HEK293 (cell line): Measurements from ENCODE around the gene DGCR6L.
A peak's percentile ranks its signal among the peaks of the same experiment; 100 is the strongest.
"Not testable (repeated sequence)": the region's sequence is repeated elsewhere in the genome, so short reads cannot be mapped to it uniquely, and the experiment has no call there.

ENCODE experiments used
- CTCF ChIA-PET: fragments of 350-600 bp; formaldehyde crosslinking; extraction: SDS; loops from one replicate; lab custom pipeline; 2021; ENCODE audit warnings: antibody characterized with exemption; lab: Yijun Ruan, JAX
- POLR2A ChIA-PET: fragments of 300-600 bp; formaldehyde crosslinking; extraction: SDS; loops from one replicate; lab custom pipeline; 2020; ENCODE audit warnings: antibody characterized with exemption, inconsistent platforms; lab: Yijun Ruan, JAX
- H3K27ac ChIP-seq: fragments of 200-500 bp; sonication (Bioruptor generic); 2 replicates; pipeline ENCODE4 v1.5.1; 2014; ENCODE audit warnings: low read depth, low read length, control low read depth, inconsistent platforms; ENCODE audit errors: extremely low read depth
- H3K36me3 ChIP-seq, 2 experiments: fragments of 200-500 bp in 1 of 2; sonication (Bioruptor generic) in 1 of 2; 1 replicate in 1 of 2; 2 replicates in 1 of 2; pipeline ENCODE4 v1.5.1; 2014 to 2017; ENCODE audit warnings: inconsistent platforms in 2 of 2, low read length in 2 of 2; ENCODE audit not compliant: control insufficient read depth in 2 of 2, insufficient read depth in 1 of 2
- H3K4me1 ChIP-seq: fragments of 200-500 bp; sonication (Bioruptor generic); 2 replicates; pipeline ENCODE4 v1.5.1; 2014; ENCODE audit warnings: mild to moderate bottlenecking, low read length, inconsistent platforms; ENCODE audit not compliant: control insufficient read depth, insufficient read depth
- H3K4me3 ChIP-seq: 2 replicates; pipeline ENCODE4 v1.5.1; 2011; ENCODE audit warnings: low read depth, mild to moderate bottlenecking, control low read depth, low read length, moderate library complexity
- H3K9me3 ChIP-seq: fragments of 200-500 bp; sonication (Bioruptor generic); 2 replicates; pipeline ENCODE4 v1.5.1; 2014; ENCODE audit warnings: low read depth, low read length, inconsistent platforms; ENCODE audit not compliant: control insufficient read depth, insufficient read depth
- EGR2 ChIP-seq: fragments of 450-650 bp; formaldehyde crosslinking; IDR thresholded peaks from 2 replicates; pipeline ENCODE4 v1.5.1; 2016; ENCODE audit warnings: low read depth, missing biosample characterization, missing genetic modification characterization
- GLIS1 ChIP-seq: fragments of 450-650 bp; formaldehyde crosslinking; IDR thresholded peaks from 2 replicates; pipeline ENCODE4 v1.5.1; 2016; ENCODE audit warnings: missing biosample characterization, missing genetic modification characterization
- GLIS2 ChIP-seq: fragments of 450-650 bp; formaldehyde crosslinking; IDR thresholded peaks from 2 replicates; pipeline ENCODE4 v1.5.1; 2016; ENCODE audit warnings: missing biosample characterization, missing genetic modification characterization
- SP7 ChIP-seq: fragments of 450-650 bp; formaldehyde crosslinking; IDR thresholded peaks from 2 replicates; pipeline ENCODE4 v1.5.1; 2016; ENCODE audit warnings: missing biosample characterization, missing genetic modification characterization
- ZBTB17 ChIP-seq: fragments of 450-650 bp; formaldehyde crosslinking; IDR thresholded peaks from 2 replicates; pipeline ENCODE4 v1.5.1; 2016; ENCODE audit warnings: missing biosample characterization, missing genetic modification characterization
- ZIC2 ChIP-seq: fragments of 450-650 bp; formaldehyde crosslinking; IDR thresholded peaks from 2 replicates; pipeline ENCODE4 v1.5.1; 2016; ENCODE audit warnings: missing biosample characterization, missing genetic modification characterization
- ZNF239 ChIP-seq: fragments of 450-650 bp; formaldehyde crosslinking; IDR thresholded peaks from 2 replicates; pipeline ENCODE4 v1.5.1; 2016; ENCODE audit warnings: missing biosample characterization, missing genetic modification characterization
- ZNF354C ChIP-seq: fragments of 450-650 bp; formaldehyde crosslinking; IDR thresholded peaks from 2 replicates; pipeline ENCODE4 v1.5.1; 2016; ENCODE audit warnings: missing biosample characterization, missing genetic modification characterization, low read depth, borderline replicate concordance
- ZNF391 ChIP-seq: fragments of 450-650 bp; formaldehyde crosslinking; IDR thresholded peaks from 2 replicates; pipeline ENCODE4 v1.5.1; 2016; ENCODE audit warnings: low read depth, missing biosample characterization, missing genetic modification characterization, borderline replicate concordance
- ZNF529 ChIP-seq: fragments of 450-650 bp; formaldehyde crosslinking; IDR thresholded peaks from 2 replicates; pipeline ENCODE4 v1.5.1; 2017; ENCODE audit warnings: missing genetic modification characterization, missing biosample characterization; ENCODE audit not compliant: insufficient replicate concordance
- ZNF677 ChIP-seq: fragments of 450-650 bp; IDR thresholded peaks from 2 replicates; pipeline ENCODE4 v1.5.0; 2018; ENCODE audit warnings: missing biosample characterization, mild to moderate bottlenecking, missing genetic modification characterization, moderate library complexity
- ZXDB ChIP-seq: fragments of 450-650 bp; formaldehyde crosslinking; IDR thresholded peaks from 2 replicates; pipeline ENCODE4 v1.5.1; 2016; ENCODE audit warnings: missing biosample characterization, missing genetic modification characterization
- TF ChIP-seq, protein P1 (sequence below): fragments of 450-650 bp; formaldehyde crosslinking; IDR thresholded peaks from 2 replicates; pipeline ENCODE4 v1.5.1; 2016; ENCODE audit warnings: missing biosample characterization, missing genetic modification characterization
- TF ChIP-seq, protein P2 (sequence below): fragments of 450-650 bp; IDR thresholded peaks from 2 replicates; pipeline ENCODE4 v1.5.1; 2018; ENCODE audit warnings: missing biosample characterization, missing genetic modification characterization
- TF ChIP-seq, protein P3 (sequence below): fragments of 450-650 bp; formaldehyde crosslinking; IDR thresholded peaks from 2 replicates; pipeline ENCODE4 v1.5.1; 2016; ENCODE audit warnings: missing biosample characterization, missing genetic modification characterization, borderline replicate concordance

DGCR6L gene

DNA sequence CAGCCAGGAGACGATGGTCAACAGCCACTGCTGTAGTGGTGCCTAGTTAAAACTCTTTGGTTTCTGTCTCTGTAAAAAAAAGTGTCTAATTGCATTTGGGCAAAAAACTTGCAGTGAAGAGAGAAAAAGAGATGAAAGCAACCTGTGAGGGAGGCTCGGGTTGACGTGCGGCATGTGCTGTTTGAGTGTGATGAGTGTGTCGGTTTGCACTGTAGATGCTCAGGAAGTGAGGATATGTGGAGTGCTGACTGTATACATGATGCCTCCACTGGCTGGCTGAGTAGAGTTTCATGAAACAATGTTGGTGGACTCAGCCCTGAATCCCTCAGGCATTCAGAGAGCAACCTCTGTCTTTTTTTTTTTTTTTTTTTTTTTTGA is 4.3 kb upstream of the DGCR6L start:
- no peaks in the 10 kb centered on the region for H3K36me3 ChIP-seq
- H3K4me1 ChIP-seq = no peaks in the 10 kb centered on the region
- ChIA-PET POLR2A (no interaction called here), CTCF (interaction anchor here (0.7 kb wide), 1 partner anchor 64 kb away, joined by 3 read pairs; no protein-coding TSS in a partner anchor)
- TF ChIP-seq ZXDB (tag by site-specific recombination) = no peak
- H3K4me3 ChIP-seq = no peak overlapping the region
- H3K27ac ChIP-seq = no peak overlapping the region
- no peaks in the 10 kb centered on the region for H3K9me3 ChIP-seq

DNA sequence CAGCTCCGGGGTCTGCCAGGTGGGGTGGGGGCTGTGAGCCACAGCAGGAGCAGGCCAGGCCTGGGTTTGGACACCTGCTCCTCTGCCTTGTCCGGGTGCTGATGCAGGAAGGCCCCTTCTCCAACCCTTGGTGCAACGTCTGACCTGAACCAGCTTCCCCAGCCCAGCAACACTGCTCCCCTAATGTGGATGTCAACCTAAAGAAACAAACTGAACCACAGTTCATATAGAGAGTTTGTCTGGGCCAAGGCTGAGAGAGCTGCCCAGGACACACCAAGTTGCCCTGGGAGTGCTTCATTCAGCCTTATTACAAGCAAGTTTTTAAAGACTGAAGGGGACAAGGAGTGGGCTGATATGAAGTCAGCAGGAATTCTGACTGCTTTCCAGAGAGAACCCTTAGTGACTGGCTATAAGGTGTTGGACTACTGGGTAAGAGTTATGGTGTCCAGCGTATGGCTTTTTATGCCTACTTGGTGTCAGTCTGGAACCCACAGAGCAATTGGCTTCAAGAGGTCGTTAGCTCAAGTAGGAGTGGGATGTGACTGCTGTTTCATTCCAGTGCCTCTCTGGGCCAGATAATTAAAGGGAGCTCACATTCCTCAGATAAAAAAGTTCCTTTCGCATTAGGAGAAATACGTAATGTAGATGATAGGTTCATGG is 1.8 kb upstream of the DGCR6L start:
- H3K27ac ChIP-seq, H3K36me3 ChIP-seq, H3K9me3 ChIP-seq, H3K4me1 ChIP-seq, CTCF ChIA-PET, H3K4me3 ChIP-seq: not testable (repeated sequence)
- TF ChIP-seq EGR2 (tag by site-specific recombination) (peak; percentile 25; the same call in 1 of the 2 replicates), SP7 (tag by site-specific recombination) (peak; percentile 55; the same call in 1 of the 2 replicates)
- POLR2A ChIA-PET = interaction anchor here (1.3 kb wide), 1 partner anchor 72 kb away, joined by 3 read pairs; the partner anchor contains the start of gene ZNF74

DNA sequence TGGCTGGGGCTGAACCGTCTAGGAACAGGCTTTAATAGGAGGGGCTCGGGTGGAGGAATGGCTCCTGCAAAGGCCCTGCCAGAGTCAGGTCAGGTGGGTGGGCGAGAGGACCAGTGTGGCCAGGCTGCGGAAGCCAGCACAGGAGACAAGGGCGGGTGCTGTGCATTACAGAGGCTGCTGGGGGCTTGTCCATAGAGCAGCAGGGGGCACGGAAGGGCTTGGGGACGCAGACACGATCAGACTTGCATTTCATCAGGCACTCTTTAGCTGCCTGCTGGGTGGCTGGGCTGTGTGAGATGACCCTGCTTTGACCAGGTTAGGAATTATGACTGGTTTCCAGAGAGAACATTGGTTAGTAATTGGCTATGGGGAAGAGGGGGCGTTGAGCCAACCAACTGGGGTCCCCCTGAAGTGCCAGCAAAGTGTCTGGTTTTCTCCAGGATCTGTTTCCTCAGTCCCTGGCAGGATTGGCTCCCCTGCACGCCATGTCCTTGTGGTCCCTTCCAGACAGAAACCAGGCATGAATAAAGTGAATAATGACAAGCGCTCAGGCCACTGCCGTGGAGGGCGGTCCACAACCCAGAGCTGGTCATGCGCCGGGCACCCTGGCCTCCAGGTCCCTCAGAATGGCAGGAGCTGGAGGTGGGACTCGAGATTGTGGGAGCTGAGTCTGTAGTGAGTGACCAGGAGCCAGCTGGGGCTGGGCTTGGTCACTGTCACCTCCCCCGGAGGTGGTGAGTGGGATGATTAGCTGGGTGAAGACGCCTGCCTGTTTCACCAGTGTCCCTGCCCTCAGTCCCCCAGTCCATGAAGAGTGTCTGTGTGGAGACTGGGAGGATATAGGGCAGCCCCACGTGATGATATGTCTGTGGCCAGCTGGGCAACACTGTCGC is 1.0 kb upstream of the DGCR6L start:
- H3K9me3 ChIP-seq, H3K36me3 ChIP-seq, CTCF ChIA-PET, H3K4me1 ChIP-seq: not testable (repeated sequence)
- H3K4me3 ChIP-seq = peak overlapping the region; percentile 96
- peak overlapping the region; percentile 89; the same call in 1 of the 2 replicates for H3K27ac ChIP-seq
- POLR2A ChIA-PET = interaction anchor here (1.0 to 1.6 kb wide), 4 partner anchors 73 to 87 kb away, joined by 3 to 5 read pairs (median 4); partner anchors contain the start of gene ZNF74
- TF ChIP-seq, protein P1, sequence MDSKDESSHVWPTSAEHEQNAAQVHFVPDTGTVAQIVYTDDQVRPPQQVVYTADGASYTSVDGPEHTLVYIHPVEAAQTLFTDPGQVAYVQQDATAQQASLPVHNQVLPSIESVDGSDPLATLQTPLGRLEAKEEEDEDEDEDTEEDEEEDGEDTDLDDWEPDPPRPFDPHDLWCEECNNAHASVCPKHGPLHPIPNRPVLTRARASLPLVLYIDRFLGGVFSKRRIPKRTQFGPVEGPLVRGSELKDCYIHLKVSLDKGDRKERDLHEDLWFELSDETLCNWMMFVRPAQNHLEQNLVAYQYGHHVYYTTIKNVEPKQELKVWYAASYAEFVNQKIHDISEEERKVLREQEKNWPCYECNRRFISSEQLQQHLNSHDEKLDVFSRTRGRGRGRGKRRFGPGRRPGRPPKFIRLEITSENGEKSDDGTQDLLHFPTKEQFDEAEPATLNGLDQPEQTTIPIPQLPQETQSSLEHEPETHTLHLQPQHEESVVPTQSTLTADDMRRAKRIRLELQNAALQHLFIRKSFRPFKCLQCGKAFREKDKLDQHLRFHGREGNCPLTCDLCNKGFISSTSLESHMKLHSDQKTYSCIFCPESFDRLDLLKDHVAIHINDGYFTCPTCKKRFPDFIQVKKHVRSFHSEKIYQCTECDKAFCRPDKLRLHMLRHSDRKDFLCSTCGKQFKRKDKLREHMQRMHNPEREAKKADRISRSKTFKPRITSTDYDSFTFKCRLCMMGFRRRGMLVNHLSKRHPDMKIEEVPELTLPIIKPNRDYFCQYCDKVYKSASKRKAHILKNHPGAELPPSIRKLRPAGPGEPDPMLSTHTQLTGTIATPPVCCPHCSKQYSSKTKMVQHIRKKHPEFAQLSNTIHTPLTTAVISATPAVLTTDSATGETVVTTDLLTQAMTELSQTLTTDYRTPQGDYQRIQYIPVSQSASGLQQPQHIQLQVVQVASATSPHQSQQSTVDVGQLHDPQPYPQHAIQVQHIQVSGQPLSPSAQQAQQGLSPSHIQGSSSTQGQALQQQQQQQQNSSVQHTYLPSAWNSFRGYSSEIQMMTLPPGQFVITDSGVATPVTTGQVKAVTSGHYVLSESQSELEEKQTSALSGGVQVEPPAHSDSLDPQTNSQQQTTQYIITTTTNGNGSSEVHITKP (tag by site-specific recombination) = peak; percentile 78
- peak; percentile 48; the same call in 1 of the 2 replicates for TF ChIP-seq GLIS2
- peak; percentile 73 for TF ChIP-seq GLIS1 (tag by site-specific recombination)
- TF ChIP-seq ZIC2 (tag by site-specific recombination) = peak; percentile 15; the same call in 1 of the 2 replicates

DNA sequence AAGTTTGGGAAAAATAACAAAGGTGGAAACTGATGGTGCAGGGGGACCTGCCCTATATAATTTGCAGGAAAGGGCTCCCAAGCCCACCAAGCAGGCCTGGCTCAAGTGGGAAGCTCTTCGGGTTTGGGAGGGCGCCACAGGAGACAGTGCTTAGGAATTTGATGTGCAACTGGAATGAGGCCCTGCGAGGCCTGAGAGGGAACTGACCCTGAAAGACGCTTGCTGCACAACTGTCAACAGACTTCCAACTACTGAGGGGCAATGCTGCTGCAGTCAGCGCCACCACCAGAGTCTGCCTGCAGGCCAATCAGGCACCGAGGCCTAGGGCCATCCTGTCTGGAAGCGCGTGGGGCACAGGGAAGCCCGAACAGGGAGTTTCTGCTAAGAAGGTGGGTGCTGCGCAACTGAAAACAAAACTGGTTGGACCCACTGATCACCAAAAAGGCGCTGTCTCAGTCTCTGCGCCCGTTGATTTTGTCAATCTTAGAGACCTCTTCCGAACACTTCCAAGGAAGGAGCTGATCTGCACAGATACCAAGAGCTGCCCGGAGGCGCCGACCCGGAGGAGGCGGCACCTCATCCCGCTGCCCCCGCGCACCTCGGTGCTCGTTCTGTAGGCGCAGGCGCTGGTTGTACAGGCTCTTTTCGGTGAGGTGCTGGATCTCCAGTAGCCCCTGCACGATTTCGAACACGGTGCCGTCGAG is 667 bp downstream of the DGCR6L start:
- POLR2A ChIA-PET = interaction anchor here (0.6 to 1.6 kb wide), 16 partner anchors 8 to 193 kb away, joined by 3 to 8 read pairs (median 3); partner anchors contain the start of gene ZNF74
- CTCF ChIA-PET = interaction anchor here (0.6 to 4.5 kb wide), 5 partner anchors 13 to 162 kb away, joined by 3 to 20 read pairs (median 4); no protein-coding TSS in a partner anchor
- peak overlapping the region; percentile 89; the same call in 1 of the 2 replicates for H3K27ac ChIP-seq
- no peak for TF ChIP-seq ZNF677
- TF ChIP-seq, protein P2, sequence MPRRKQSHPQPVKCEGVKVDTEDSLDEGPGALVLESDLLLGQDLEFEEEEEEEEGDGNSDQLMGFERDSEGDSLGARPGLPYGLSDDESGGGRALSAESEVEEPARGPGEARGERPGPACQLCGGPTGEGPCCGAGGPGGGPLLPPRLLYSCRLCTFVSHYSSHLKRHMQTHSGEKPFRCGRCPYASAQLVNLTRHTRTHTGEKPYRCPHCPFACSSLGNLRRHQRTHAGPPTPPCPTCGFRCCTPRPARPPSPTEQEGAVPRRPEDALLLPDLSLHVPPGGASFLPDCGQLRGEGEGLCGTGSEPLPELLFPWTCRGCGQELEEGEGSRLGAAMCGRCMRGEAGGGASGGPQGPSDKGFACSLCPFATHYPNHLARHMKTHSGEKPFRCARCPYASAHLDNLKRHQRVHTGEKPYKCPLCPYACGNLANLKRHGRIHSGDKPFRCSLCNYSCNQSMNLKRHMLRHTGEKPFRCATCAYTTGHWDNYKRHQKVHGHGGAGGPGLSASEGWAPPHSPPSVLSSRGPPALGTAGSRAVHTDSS = no peak
- TF ChIP-seq, protein P3, sequence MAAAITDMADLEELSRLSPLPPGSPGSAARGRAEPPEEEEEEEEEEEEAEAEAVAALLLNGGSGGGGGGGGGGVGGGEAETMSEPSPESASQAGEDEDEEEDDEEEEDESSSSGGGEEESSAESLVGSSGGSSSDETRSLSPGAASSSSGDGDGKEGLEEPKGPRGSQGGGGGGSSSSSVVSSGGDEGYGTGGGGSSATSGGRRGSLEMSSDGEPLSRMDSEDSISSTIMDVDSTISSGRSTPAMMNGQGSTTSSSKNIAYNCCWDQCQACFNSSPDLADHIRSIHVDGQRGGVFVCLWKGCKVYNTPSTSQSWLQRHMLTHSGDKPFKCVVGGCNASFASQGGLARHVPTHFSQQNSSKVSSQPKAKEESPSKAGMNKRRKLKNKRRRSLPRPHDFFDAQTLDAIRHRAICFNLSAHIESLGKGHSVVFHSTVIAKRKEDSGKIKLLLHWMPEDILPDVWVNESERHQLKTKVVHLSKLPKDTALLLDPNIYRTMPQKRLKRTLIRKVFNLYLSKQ = no peak
- TF ChIP-seq ZBTB17 (tag by site-specific recombination) = no peak
- peak; percentile 56 for TF ChIP-seq ZNF529 (tag by site-specific recombination)
- TF ChIP-seq ZNF354C = no peak
- TF ChIP-seq ZNF391 (tag by site-specific recombination) = no peak
- no peak for TF ChIP-seq ZNF239 (tag by site-specific recombination)

More for the DNA sequence above, 667 bp downstream of the DGCR6L start:
- Histone ChIP-seq H3K36me3 (peaks cover 0 to 9% of the 10 kb centered on the region in 2 experiments; a peak in 1 of 3 replicates), H3K9me3 (no peaks in the 10 kb centered on the region), H3K4me3 (peak overlapping the region; percentile 96), H3K4me1 (peaks cover 4% of the 10 kb centered on the region; the same call in 1 of the 2 replicates)
